ENCODE measurements around the gene TAF4B. TPM values are rescaled to one million over a fixed set of nuclear protein-coding genes. Genes with fewer than 3 reads are reported as not detected.

The TAF4B gene
- total RNA-seq, 2 experiments from 2014 or later, result 8.1 to 8.5 TPM

DNA sequence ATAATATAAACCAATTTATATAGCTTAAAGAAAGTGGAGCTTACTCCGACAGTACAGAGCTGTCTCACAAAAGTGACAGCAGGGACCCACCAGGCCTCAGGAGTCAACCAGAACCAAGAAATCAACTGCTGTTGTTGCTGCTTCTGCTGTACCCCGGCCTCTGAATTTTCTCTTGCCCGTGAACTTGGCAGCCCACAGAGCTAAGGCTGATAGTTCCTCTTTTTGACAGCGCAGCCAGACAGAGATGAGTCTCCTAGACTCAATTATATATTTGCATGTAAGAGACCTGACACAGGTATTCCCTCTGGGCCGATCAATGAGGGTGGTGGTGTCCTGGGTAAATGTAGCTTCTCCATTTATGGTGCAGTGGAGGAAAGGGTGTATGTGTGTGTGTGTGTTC lies 212.7 kb downstream of the TAF4B start:
- DNase-seq, result no peak
- H3K36me3 Mint-ChIP-seq (ENCODE audit: low read depth), result no peaks in the 10 kb centered on the region
- no peak for ATAC-seq
- ChIA-PET CTCF (interaction anchor here (1.2 kb wide), 1 partner anchor 54 kb away, joined by 3 read pairs; no protein-coding TSS in a partner anchor), POLR2A (no interaction called here)
- H3K4me1 Mint-ChIP-seq (ENCODE audit: low read depth), result no peaks in the 10 kb centered on the region
- H3K9me3 Mint-ChIP-seq (ENCODE audit: insufficient read depth), result no peaks in the 10 kb centered on the region
- peaks cover 8% of the 10 kb centered on the region for H3K27me3 Mint-ChIP-seq (ENCODE audit: low read depth)
- no peak overlapping the region for H3K27ac Mint-ChIP-seq
- no peak overlapping the region for H3K4me3 Mint-ChIP-seq

DNA sequence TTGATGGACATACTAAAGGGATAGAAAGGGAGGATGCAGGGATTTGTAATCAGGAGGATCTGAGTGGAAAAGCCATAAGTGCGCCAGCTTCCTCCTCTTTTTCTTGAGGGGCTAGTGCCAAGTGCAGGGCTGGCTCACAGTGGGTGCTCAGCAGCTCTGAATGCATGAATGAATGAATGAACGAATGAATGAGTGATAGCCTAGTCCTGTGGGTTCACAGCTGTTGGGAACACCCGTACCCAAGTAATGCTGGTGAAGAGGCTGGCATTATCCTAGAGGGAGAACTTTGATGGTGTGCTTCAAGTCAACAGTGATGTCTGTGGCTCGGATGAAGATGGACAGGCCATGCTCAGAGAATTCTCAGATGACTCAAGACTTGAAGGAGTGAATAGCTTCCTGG lies 213.3 kb downstream of the TAF4B start:
- CTCF ChIA-PET, result interaction anchor here (1.2 kb wide), 1 partner anchor 55 kb away, joined by 3 read pairs; no protein-coding TSS in a partner anchor
- no peak for DNase-seq
- no peak overlapping the region for H3K4me3 Mint-ChIP-seq

DNA sequence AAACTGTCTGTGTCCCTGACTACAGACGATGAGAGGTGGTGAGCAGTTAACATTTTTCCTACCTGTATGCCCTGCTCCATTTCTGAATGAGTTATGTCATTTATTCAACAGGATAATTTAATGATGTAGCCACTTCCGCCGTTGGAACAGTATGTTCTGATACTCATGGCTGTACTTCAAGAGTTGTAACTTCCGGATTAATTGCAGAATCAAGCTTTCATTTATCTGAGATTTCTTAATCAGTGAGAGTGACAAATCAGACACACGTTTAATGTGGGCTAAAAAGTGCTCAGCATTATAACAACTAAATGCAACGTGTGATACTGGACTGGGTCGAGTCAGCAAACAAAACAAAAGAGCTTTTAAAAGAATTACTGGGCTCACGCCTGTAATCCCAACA lies 214.4 kb downstream of the TAF4B start:
- POLR2A ChIA-PET, result no interaction called here

More for the DNA sequence above, 213.3 kb downstream of the TAF4B start:
- Mint-ChIP-seq H3K27ac (no peak overlapping the region), H3K9me3 (ENCODE audit: insufficient read depth) (no peaks in the 10 kb centered on the region), H3K4me1 (ENCODE audit: low read depth) (no peaks in the 10 kb centered on the region), H3K36me3 (ENCODE audit: low read depth) (no peaks in the 10 kb centered on the region), H3K27me3 (ENCODE audit: low read depth) (peaks cover 8% of the 10 kb centered on the region)
- ATAC-seq, result no peak
- POLR2A ChIA-PET, result no interaction called here

More for the DNA sequence above, 214.4 kb downstream of the TAF4B start:
- CTCF ChIA-PET, result no interaction called here
- no peak for DNase-seq
- ATAC-seq, result no peak
- H3K27me3 Mint-ChIP-seq (ENCODE audit: low read depth), result peaks cover 12% of the 10 kb centered on the region
- H3K4me1 Mint-ChIP-seq (ENCODE audit: low read depth), result no peaks in the 10 kb centered on the region
- no peak overlapping the region for H3K27ac Mint-ChIP-seq
- no peak overlapping the region for H3K4me3 Mint-ChIP-seq
- H3K9me3 Mint-ChIP-seq (ENCODE audit: insufficient read depth), result no peaks in the 10 kb centered on the region
- H3K36me3 Mint-ChIP-seq (ENCODE audit: low read depth), result no peaks in the 10 kb centered on the region

Other genes starting within 250 kb of the TAF4B start
- gene SS18, start 135.8 kb upstream of the TAF4B start, total RNA-seq, result 10 to 100 TPM; 59.3 to 64.5 TPM
- 1 to 10 TPM; 1.2 TPM for gene PSMA8, start 92.6 kb upstream of the TAF4B start, total RNA-seq